Stimulated activated CD8-positive, alpha-beta memory T cell treated with anti-CD3 and anti-CD28 coated beads, Interleukin-12 subunit alpha, Interleukin-12 subunit beta, amount 100 ng/mL, for 1 hour (primary cell): ENCODE measurements around the gene DOCK1.

Source experiments
- DNase-seq: peaks from one replicate; pipeline ENCODE4 v3.0.0-alpha.2; 2020; ENCODE audit warnings: low read depth

The DOCK1 gene

GRCh38 chr10:127357265-127357664, 452.0 kb downstream of the DOCK1 start:
- DNase-seq: no peak

DNA sequence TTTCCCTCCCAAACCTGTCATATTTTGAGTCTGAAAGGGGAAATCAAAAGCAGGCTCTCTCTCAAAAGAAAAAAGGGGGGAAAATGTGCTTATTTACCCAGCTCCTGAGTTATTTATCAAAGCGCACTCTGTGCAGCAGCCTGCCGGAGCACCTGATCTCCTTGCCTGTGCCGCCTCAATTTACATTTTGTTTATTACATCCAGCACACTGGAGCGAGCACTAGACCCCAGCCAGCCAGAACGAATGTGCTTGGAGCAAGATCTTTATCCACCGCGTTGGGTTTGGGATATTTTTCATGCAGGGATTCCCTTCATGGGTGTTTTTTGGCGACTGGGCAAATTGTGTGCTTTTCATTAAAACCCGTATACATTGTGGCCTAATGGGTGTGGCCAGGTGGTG, 453.1 kb downstream of the DOCK1 start:
- DNase-seq: no peak

DNA sequence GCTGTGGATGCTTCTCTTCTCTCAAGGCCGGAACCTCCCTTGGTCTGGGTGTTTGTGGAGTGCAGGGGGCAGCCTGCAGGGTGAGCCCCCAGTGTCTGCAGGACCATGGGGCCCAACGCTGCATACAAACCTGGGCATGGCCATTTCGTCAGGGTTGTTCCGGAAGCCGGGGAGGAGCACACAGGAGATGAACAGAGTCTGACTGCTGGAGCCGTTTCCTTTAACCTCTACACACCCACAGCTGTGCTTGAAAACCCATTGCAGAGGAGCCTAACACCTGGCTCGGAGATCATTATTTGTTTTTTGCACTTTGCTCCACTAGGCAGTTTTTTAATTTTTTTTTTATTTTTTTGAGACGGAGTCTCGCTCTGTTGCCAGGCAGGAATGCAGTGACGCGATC, 458.8 kb downstream of the DOCK1 start:
- no peak for DNase-seq

DNA sequence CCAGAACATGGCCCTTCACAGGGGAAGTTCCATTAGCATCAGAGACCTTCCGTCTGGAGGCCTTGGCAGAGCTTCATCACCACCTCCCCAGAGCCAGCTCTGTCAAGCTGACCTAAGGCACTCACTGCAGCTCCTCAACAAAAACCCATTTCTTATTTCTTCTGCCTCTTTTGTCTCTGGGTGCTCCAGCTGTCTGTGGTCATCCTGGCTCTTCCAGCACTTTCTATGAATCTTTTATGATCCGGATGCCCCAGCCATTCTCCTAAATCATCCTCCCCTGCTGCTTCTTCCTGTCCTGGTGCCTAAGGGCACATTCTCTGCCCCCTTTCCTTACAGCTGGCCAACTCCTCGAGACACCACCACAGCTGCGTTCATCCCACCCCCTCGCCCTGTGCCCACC, 462.9 kb downstream of the DOCK1 start:
- no peak for DNase-seq

GRCh38 chr10:127368929-127369328, 463.7 kb downstream of the DOCK1 start:
- DNase-seq: no peak

DNA sequence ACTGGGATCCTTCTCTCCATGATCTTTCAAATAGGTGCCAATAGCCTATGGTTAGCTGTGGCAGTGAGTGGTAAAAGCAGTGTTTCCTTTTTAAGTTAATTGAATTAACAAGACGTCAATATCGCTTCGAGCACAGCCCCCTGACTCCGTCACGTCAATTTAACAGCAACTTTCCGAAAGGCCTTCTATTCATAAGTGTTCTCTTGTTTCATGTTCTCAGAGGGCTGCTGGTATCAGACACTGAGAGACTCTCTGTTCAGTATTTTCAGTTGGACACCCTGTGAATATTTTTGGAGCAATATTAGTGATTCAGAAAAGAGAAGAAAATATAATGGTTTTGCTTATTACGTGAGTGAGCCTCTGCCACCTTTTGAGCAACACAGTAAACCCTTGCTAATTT, 465.4 kb downstream of the DOCK1 start:
- DNase-seq: no peak

- DNase-seq: no peak
Measured at GRCh38 chr10:127372361-127372760, 467.1 kb downstream of the DOCK1 start.

- no peak for DNase-seq
Measured at GRCh38 chr10:127374074-127374680, 468.9 kb downstream of the DOCK1 start.

- no peak for DNase-seq
Measured at GRCh38 chr10:127374901-127375300, 469.7 kb downstream of the DOCK1 start.

- no peak for DNase-seq
Measured at GRCh38 chr10:127375461-127375860, 470.2 kb downstream of the DOCK1 start.

DNA sequence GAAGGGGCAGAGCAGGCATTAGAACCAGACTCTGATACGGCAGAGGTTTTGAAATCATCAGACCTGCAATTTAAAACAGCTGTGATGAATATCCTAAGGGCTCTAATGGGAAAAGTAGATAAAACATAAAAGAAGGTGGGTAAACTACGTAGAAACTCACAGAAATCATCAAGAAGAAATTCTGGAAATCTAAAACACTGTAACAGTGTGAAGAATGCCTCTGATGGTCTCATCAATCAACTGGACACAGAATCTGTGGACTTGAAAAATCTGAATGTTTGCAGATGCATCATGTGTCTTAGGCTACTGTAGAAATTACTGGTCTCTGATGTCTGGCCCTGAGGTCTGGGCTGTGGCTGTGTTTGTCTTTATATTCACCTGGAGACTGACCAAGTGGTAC, 470.8 kb downstream of the DOCK1 start:
- DNase-seq: no peak

GRCh38 chr10:127378628-127379027, 473.4 kb downstream of the DOCK1 start:
- DNase-seq: no peak

GRCh38 chr10:127384532-127384931, 479.3 kb downstream of the DOCK1 start:
- no peak for DNase-seq

DNA sequence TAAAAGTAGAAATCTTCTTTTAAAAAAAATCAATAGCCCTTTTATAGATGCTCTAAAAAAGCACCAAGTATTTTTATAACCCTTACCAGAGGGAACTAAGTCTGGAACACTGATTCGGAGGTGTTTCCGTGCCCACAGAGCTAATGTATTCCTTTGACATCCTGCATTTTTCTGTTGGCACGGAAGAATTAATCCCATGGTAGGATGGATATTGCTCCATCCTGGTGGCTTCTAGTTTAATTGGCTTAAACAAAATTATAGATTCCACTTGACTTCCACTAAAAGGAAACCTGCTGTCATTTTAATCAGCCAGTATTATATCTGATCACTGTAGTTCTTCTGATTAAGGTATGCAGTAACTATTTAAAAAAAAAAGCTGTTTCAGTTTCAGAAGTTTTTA, 479.8 kb downstream of the DOCK1 start:
- no peak for DNase-seq

GRCh38 chr10:127386606-127387327, 481.5 kb downstream of the DOCK1 start:
- no peak for DNase-seq

DNA sequence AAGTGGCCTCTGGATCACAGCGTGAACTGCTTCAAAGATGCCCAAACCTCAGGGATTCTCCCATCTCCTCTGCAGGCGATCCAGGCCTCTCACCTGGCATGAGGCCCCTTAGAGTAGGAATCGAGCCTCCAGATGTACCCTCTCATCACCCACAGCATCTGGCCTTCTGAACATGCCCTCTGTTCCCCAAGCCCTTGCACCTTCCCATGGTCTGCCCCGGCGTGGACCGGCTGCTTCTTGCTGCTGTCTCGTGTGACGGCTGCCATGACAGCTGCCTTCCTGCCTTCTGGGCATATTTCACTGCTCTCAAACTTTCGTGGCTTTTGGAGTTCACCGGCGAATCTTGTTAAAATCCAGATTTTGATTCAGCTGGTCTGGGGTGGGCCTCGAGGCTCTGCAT, 486.6 kb downstream of the DOCK1 start:
- no peak for DNase-seq

DNA sequence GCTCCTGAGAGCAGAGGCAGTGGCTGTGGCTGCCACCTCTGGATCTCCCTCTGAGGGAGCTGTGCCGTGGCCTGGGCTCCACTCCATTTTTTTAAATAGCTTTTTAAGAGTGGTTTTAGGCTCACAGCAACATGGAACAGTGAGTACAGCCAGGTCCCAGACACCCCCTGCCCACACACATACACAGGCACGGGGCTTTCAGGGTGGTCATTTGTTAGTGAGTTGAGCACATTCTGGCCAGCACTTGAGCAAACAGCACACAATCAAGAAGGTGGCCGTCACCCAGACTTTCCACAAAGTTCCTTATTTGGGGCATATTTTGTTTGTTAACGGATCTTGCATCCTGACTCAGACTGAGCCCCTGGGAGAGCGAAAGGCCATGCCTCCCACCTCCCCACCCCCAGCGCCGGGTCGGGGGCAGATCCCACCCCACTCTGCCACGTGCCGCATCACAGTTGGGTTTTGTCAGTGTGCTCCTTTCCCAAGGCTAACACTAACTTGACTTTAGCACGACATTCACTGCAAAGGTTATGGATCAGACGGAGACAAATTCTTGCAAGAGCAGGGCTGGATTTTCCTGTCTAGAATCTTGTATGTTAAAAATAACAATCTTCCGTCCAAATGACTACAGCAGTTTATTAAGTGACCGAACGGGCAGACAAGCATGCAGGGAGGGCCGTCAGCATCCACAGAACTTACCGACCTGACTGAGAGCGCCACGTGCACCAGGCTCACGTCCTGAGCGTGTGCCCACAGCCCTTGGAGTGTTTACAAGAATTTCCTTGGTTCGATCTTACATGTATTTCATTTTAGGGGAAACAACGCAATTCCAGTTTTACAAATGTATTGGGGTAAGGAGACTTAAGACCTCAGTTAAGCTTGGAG, 487.4 kb downstream of the DOCK1 start:
- DNase-seq: no peak

DNA sequence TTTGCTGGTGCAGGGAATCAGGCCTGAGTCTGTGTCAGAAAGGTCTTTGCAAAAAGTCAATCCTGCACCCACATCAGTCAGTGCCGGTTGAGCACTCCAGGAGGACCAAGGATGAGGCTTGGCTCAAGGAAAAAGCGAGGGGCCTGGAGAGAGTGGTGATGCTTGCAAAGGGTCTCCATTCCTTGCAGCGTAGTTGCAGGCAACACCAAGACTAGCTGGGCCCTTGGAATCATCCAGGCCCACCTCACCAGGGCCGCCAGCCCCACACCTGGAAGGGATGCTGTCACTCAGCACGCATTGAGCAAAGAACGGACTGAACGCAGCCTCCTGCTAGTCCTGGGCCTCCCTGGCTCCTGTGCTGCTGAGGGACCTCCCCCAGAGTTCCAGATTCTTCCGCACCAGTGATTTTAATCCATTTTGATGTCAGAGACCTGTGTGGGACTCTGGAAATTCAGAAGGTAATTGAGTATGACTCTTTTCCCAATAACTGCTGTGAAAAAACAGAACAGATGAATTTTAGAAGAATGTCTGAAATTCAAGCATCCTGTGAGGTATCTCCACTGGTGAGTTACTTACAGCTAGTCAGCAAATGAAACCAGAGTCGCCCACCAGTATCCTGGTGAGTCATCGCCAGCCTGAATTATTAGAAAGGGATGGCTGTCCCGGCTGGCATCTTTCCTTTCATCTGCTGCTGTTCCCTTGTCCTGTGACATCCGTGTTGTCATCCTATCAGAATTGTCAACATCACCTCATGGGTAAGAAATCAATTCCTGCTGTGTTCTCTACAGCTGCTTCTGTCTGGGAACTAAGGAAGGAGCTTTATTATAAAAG, 493.1 kb downstream of the DOCK1 start:
- no peak for DNase-seq

GRCh38 chr10:127398971-127399365, 493.7 kb downstream of the DOCK1 start:
- no peak for DNase-seq

DNA sequence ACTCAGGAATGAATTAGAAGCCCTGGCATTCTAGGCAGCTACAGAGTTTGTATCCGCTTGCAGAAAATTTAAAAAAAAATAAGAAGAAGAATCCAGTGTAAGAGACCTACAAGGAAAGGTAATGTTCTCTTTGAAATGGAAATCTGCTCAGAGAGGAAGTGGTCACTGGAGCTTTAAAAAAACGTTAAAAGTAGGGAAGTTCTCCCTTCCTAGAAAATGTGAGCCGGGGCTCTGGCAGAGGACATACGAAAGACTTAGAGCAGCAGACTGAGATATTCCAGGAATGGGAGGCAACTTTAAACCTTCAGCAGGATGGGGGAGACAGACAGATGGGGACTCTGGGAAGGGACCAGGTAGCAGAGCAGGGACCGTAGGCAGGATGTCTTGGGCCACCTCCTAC, 494.4 kb downstream of the DOCK1 start:
- no peak for DNase-seq

GRCh38 chr10:127400216-127400615, 495.0 kb downstream of the DOCK1 start:
- no peak for DNase-seq
